ENCODE measurements around the gene LYPD6B. TPM values are rescaled to one million over a fixed set of nuclear protein-coding genes. Genes with fewer than 3 reads are reported as not detected.

Gene LYPD6B
- total and polyA plus RNA-seq, 10 of the 15 experiments (the other 5 are each of a cell fraction or from before 2014, with no cell fraction given): 1.0 to 6.6 (median 4.0) TPM

DNA sequence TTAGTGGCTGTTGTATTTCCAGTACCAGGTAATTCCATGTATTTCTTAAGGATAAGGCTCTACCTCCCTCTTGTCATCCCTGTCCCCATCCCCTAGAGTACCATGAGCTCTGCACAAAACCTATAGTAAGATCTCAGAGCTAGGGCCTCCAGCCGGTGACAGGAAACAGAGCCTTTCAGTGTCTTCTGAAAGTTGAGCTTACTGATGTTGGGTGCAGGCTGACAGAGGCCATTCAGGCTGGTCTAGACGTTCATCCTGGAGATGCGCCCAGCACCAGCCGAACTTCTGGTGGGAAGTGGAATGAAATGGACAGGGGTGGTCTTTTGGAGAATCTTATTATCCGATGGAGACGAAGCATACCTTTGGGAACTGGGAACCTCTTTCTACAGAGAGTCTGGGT, 16.7 kb upstream of the LYPD6B start:
- Histone ChIP-seq H3K4me2 (ENCODE audit: control insufficient read depth, insufficient read depth) (peak overlapping the region; percentile 95), H3K9ac (ENCODE audit: control insufficient read depth, insufficient read depth, low read length) (peak overlapping the region; percentile 74), H3K4me1 (ENCODE audit: control insufficient read depth, insufficient read depth, low read length) (peaks cover 51% of the 10 kb centered on the region), H4K20me1 (ENCODE audit: control insufficient read depth, insufficient read depth) (no peaks in the 10 kb centered on the region), H3K9me3 (replicated peaks; ENCODE audit: control insufficient read depth, insufficient read depth, low read length) (no peaks in the 10 kb centered on the region), H3K27ac (ENCODE audit: control insufficient read depth, insufficient read depth) (peak overlapping the region; percentile 99), H3K79me2 (ENCODE audit: control insufficient read depth, insufficient read depth, low read length) (no peaks in the 10 kb centered on the region), H2AFZ (ENCODE audit: control insufficient read depth, low read depth, low read length) (peak overlapping the region; percentile 71), H3K27me3 (replicated peaks in 1 of 2; ENCODE audit: control insufficient read depth in 2 of 2, insufficient read depth in 2 of 2, low read length in 1 of 2) (no peaks in the 10 kb centered on the region), H3K4me3 (0 out of 2 replicates have a peak overlapping the region, but pooled peaks have one; percentile 4), H3K36me3 (ENCODE audit: control insufficient read depth in 2 of 2, insufficient read depth in 2 of 2, low read length in 1 of 2) (no peaks in the 10 kb centered on the region)
- WGBS (ENCODE audit: insufficient coverage, insufficient replicate concordance, low lambda C conversion rate, missing lambda C conversion rate): under 1% methylated on average over 6 of the region's 6 CpGs
- ChIA-PET CTCF (interaction anchor here (9.0 to 18.7 kb wide), 2 partner anchors 12 to 540 kb away, joined by 166 to 508 read pairs; partner anchors contain the start of gene LYPD6B), RAD21 (ENCODE audit: unreplicated experiment) (interaction anchor here (0.7 to 1.4 kb wide), 7 partner anchors 9 to 565 kb away, joined by 3 to 10 read pairs (median 3); partner anchors contain the start of gene LYPD6B), SMC1A (ENCODE audit: uncharacterized antibody, unreplicated experiment) (interaction anchor here (14.0 kb wide), 1 partner anchor 13 kb away, joined by 327 read pairs; the partner anchor contains the start of gene LYPD6B), POLR2A (interaction anchor here (1.0 kb wide), 1 partner anchor 12 kb away, joined by 5 read pairs; no protein-coding TSS in a partner anchor)
- peak; percentile 62 for DNase-seq (ENCODE audit: low read depth, low spot score)
- in situ Hi-C loops (cut with MboI) (no loop called here), intact Hi-C loops (cut with micrococcal nuclease; ENCODE audit: unreplicated experiment) (loop anchor here (2.0 kb wide), 2 partner anchors 17 to 139 kb away; partner anchors contain the start of gene LYPD6B)
- ATAC-seq: peak; percentile 71
- no TSS peak for BruUV-seq (replicated peaks)
- peak; percentile 73 for FAIRE-seq
- TF ChIP-seq RAD21 (IDR thresholded peaks at IDR 0.05; ENCODE audit: insufficient read depth, low read depth, low read length) (0 out of 2 replicates have a peak, but pooled peaks have one; percentile 11), BCL3 (IDR thresholded peaks at IDR 0.05; ENCODE audit: borderline replicate concordance, insufficient read depth, low read depth, low read length, poor library complexity, severe bottlenecking) (no peak), POU2F2 (IDR thresholded peaks at IDR 0.05; ENCODE audit: borderline replicate concordance, low read depth, low read length) (peak; percentile 29; the same call in 1 of the 3 replicates), NR2C2 (IDR thresholded peaks at IDR 0.05; ENCODE audit: borderline replicate concordance, control insufficient read depth, insufficient read length, low read depth) (no peak), POLR2AphosphoS2 (IDR thresholded peaks at IDR 0.05; ENCODE audit: low read depth, low read length) (no peak), SIX5 (IDR thresholded peaks at IDR 0.05; ENCODE audit: low read depth, low read length, severe bottlenecking) (peak; percentile 5), MTA3 (IDR thresholded peaks at IDR 0.05; ENCODE audit: borderline replicate concordance, low read length) (no peak), DPF2 (IDR thresholded peaks at IDR 0.05) (no peak), EED (IDR thresholded peaks at IDR 0.05; ENCODE audit: low read depth) (no peak), SMARCA5 (IDR thresholded peaks at IDR 0.05) (0 out of 2 replicates have a peak, but pooled peaks have one; percentile 23)
- TF ChIP-seq, protein P1, sequence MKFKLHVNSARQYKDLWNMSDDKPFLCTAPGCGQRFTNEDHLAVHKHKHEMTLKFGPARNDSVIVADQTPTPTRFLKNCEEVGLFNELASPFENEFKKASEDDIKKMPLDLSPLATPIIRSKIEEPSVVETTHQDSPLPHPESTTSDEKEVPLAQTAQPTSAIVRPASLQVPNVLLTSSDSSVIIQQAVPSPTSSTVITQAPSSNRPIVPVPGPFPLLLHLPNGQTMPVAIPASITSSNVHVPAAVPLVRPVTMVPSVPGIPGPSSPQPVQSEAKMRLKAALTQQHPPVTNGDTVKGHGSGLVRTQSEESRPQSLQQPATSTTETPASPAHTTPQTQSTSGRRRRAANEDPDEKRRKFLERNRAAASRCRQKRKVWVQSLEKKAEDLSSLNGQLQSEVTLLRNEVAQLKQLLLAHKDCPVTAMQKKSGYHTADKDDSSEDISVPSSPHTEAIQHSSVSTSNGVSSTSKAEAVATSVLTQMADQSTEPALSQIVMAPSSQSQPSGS (IDR thresholded peaks at IDR 0.05; ENCODE audit: low read length): no peak
- TF ChIP-seq, protein P2, sequence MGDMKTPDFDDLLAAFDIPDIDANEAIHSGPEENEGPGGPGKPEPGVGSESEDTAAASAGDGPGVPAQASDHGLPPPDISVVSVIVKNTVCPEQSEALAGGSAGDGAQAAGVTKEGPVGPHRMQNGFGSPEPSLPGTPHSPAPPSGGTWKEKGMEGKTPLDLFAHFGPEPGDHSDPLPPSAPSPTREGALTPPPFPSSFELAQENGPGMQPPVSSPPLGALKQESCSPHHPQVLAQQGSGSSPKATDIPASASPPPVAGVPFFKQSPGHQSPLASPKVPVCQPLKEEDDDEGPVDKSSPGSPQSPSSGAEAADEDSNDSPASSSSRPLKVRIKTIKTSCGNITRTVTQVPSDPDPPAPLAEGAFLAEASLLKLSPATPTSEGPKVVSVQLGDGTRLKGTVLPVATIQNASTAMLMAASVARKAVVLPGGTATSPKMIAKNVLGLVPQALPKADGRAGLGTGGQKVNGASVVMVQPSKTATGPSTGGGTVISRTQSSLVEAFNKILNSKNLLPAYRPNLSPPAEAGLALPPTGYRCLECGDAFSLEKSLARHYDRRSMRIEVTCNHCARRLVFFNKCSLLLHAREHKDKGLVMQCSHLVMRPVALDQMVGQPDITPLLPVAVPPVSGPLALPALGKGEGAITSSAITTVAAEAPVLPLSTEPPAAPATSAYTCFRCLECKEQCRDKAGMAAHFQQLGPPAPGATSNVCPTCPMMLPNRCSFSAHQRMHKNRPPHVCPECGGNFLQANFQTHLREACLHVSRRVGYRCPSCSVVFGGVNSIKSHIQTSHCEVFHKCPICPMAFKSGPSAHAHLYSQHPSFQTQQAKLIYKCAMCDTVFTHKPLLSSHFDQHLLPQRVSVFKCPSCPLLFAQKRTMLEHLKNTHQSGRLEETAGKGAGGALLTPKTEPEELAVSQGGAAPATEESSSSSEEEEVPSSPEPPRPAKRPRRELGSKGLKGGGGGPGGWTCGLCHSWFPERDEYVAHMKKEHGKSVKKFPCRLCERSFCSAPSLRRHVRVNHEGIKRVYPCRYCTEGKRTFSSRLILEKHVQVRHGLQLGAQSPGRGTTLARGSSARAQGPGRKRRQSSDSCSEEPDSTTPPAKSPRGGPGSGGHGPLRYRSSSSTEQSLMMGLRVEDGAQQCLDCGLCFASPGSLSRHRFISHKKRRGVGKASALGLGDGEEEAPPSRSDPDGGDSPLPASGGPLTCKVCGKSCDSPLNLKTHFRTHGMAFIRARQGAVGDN (IDR thresholded peaks at IDR 0.05): peak; percentile 43; the same call in 1 of the 2 replicates
- TF ChIP-seq, protein P3, sequence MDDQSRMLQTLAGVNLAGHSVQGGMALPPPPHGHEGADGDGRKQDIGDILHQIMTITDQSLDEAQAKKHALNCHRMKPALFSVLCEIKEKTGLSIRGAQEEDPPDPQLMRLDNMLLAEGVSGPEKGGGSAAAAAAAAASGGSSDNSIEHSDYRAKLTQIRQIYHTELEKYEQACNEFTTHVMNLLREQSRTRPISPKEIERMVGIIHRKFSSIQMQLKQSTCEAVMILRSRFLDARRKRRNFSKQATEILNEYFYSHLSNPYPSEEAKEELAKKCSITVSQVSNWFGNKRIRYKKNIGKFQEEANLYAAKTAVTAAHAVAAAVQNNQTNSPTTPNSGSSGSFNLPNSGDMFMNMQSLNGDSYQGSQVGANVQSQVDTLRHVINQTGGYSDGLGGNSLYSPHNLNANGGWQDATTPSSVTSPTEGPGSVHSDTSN (IDR thresholded peaks at IDR 0.05; ENCODE audit: insufficient replicate concordance, low read depth, low read length): no peak
- TF ChIP-seq, protein P4, sequence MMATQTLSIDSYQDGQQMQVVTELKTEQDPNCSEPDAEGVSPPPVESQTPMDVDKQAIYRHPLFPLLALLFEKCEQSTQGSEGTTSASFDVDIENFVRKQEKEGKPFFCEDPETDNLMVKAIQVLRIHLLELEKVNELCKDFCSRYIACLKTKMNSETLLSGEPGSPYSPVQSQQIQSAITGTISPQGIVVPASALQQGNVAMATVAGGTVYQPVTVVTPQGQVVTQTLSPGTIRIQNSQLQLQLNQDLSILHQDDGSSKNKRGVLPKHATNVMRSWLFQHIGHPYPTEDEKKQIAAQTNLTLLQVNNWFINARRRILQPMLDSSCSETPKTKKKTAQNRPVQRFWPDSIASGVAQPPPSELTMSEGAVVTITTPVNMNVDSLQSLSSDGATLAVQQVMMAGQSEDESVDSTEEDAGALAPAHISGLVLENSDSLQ (IDR thresholded peaks at IDR 0.05): no peak
